SK-N-SH treated with all-trans-retinoic acid at 6 μM for 48 hours (cell line): Measurements from ENCODE around the gene CITED1.

Experiments
- CREB5 ChIP-seq: fragments of 250-450 bp; sonication (Bioruptor Pico); IDR thresholded peaks from 2 replicates; pipeline ENCODE4 v1.5.1; 2020; ENCODE audit warnings: low read depth, mild to moderate bottlenecking, moderate library complexity
- CSRNP3 ChIP-seq: fragments of 250-450 bp; sonication (Bioruptor Pico); IDR thresholded peaks from 2 replicates; pipeline ENCODE4 v1.5.1; 2021; ENCODE audit warnings: mild to moderate bottlenecking, moderate library complexity
- ESRRG ChIP-seq: fragments of 250-450 bp; sonication (Bioruptor Pico); IDR thresholded peaks from 2 replicates; pipeline ENCODE4 v1.6.1; 2021; ENCODE audit warnings: mild to moderate bottlenecking
- OSR1 ChIP-seq: fragments of 250-450 bp; sonication (Bioruptor Pico); IDR thresholded peaks from 2 replicates; pipeline ENCODE4 v1.8.0; 2022; ENCODE audit warnings: moderate library complexity, mild to moderate bottlenecking, inconsistent platforms
- POU6F1 ChIP-seq: fragments of 250-450 bp; sonication (Bioruptor Pico); IDR thresholded peaks from 2 replicates; pipeline ENCODE4 v1.8.0; 2021; ENCODE audit warnings: low read depth, mild to moderate bottlenecking, moderate library complexity, borderline replicate concordance
- PPARA ChIP-seq: fragments of 250-450 bp; sonication (Bioruptor Pico); IDR thresholded peaks from 2 replicates; pipeline ENCODE4 v1.5.0; 2020; ENCODE audit warnings: mild to moderate bottlenecking, borderline replicate concordance
- RARB ChIP-seq: fragments of 250-450 bp; sonication (Bioruptor Pico); IDR thresholded peaks from 2 replicates; pipeline ENCODE4 v1.8.0; 2021; ENCODE audit warnings: mild to moderate bottlenecking, moderate library complexity
- TSHZ2 ChIP-seq: fragments of 250-450 bp; sonication (Bioruptor Pico); IDR thresholded peaks from 2 replicates; pipeline ENCODE4 v1.5.0; 2020; ENCODE audit warnings: mild to moderate bottlenecking, moderate library complexity

DNA sequence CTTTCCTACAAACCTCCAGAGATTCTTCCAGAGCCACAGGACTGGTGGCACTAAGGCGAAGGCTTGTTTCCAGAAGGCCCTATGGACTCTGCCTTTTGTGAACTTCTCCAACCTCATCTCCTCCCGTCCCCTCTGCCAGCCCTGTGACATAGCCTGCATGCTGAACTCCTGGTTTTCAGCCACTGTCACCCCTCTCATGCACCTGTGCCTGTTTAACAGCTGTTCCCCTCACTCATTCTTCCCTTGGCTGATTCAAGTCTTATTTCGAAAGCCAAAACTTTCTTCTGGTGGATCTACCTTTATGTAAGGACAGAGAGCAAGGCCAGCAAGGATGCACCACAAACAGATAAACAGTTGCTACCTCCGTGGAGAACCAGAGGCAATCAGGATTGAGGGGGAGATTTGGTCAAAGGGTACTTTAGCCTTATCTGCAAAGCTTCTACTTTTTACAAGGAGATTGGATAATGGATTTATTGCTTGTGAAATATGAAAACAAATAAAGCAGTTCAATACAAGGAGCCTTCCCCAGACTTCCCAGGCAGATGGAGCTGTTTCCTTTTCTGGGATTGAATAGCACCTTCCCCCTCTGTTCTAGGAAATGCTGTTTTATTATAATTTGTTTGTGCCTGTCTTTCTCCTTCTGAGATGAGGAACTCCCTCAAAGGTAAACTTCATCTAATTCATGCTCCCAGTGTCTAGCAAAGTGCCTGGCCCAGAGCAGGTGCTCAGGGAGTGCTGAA, 5.7 kb downstream of the CITED1 start:
- TF ChIP-seq OSR1 (CRISPR knock-in tag) (no peak), ESRRG (CRISPR knock-in tag) (no peak), RARB (CRISPR knock-in tag) (no peak), CSRNP3 (CRISPR knock-in tag) (no peak), POU6F1 (CRISPR knock-in tag) (no peak), TSHZ2 (CRISPR knock-in tag) (no peak), PPARA (CRISPR knock-in tag) (no peak), CREB5 (CRISPR knock-in tag) (no peak)
